Progenitor cell of endocrine pancreas (in vitro differentiated cells): Measurements from ENCODE around the gene DKK3. TPM values are rescaled to one million over a fixed set of nuclear protein-coding genes. Genes with fewer than 3 reads are reported as not detected.

Source experiments
- DNase-seq: peaks from one replicate; pipeline ENCODE4 v3.0.0; 2021; ENCODE audit warnings: low spot score; ENCODE audit not compliant: unreplicated experiment
- H3K27ac Mint-ChIP-seq: 2 replicates; pipeline ENCODE4 v1.8.0; 2021; ENCODE audit warnings: mild to moderate bottlenecking, moderate library complexity, mixed read lengths
- H3K27me3 Mint-ChIP-seq: 2 replicates; pipeline ENCODE4 v1.8.0; 2021; ENCODE audit warnings: mixed read lengths
- H3K36me3 Mint-ChIP-seq: 2 replicates; pipeline ENCODE4 v1.8.0; 2022; ENCODE audit warnings: mixed read lengths; ENCODE audit not compliant: insufficient read depth
- H3K4me1 Mint-ChIP-seq: 2 replicates; pipeline ENCODE4 v1.8.0; 2021; ENCODE audit warnings: low read depth, mixed read lengths
- H3K4me3 Mint-ChIP-seq: 2 replicates; pipeline ENCODE4 v1.8.0; 2021; ENCODE audit warnings: low read depth, mild to moderate bottlenecking, moderate library complexity, mixed read lengths
- H3K9me3 Mint-ChIP-seq: 2 replicates; pipeline ENCODE4 v1.8.0; 2021; ENCODE audit warnings: low read depth, mixed read lengths
- CTCF ChIP-seq: fragments of 200-600 bp; sonication (generic); IDR thresholded peaks from one replicate; pipeline ENCODE4 v1.5.0; 2021; ENCODE audit warnings: antibody characterized with exemption, mild to moderate bottlenecking; ENCODE audit not compliant: unreplicated experiment
- total RNA-seq: library from RNA; stranded (reverse); gene quantifications from 2 replicates; pipeline ENCODE4 v1.2.1, GENCODE V29; 2021

DKK3 gene
- total RNA-seq, 1 donor from 2014 or later: 75.2 TPM

DNA sequence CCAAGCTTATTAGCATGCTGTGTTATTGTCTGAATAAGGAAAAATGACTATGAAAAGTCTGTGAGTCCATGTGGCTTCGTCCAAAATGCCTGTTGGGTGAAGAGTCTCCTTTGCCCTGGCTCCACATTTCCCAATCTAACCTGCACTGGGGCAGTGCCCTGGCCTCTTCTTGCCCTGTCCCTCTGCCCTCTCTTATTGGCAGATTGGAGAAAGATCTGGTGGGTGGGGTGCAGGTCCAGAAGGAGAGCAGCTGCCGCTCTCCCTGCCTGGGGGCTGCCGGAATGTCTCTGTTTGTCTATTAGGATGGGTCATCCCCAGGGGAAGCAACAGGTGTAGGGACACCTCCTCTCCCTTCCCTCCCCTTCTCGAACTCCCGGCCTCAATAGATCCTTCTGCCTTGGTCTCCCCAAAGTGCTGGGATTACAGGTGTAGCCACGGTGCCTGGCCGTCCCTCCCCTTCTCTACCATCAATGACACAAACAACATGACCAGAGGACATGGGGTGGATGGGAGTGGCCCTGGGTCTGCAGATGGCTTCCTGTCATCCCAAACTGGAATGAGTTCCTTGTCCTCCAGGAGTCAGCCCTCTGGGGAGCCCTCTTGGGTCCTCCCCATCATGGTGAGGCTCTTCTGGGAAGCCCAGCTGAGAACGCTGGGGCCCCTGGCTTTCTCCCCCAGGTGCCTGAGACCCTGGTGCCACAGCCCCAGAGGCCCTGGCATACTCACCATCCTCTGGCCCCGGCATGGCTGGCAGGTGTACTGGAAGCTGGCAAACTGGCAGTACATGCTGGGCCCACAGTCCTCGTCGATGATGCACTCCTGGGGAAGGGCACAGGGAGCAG lies 40.5 kb downstream of the DKK3 start:
- no peak for TF ChIP-seq CTCF
- H3K9me3 Mint-ChIP-seq: no peaks in the 10 kb centered on the region
- H3K4me1 Mint-ChIP-seq: peaks cover 2% of the 10 kb centered on the region
- H3K27ac Mint-ChIP-seq: no peak overlapping the region
- DNase-seq: no peak
- no peak overlapping the region for H3K4me3 Mint-ChIP-seq
- H3K27me3 Mint-ChIP-seq: no peaks in the 10 kb centered on the region
- H3K36me3 Mint-ChIP-seq: peaks cover 7% of the 10 kb centered on the region

DNA sequence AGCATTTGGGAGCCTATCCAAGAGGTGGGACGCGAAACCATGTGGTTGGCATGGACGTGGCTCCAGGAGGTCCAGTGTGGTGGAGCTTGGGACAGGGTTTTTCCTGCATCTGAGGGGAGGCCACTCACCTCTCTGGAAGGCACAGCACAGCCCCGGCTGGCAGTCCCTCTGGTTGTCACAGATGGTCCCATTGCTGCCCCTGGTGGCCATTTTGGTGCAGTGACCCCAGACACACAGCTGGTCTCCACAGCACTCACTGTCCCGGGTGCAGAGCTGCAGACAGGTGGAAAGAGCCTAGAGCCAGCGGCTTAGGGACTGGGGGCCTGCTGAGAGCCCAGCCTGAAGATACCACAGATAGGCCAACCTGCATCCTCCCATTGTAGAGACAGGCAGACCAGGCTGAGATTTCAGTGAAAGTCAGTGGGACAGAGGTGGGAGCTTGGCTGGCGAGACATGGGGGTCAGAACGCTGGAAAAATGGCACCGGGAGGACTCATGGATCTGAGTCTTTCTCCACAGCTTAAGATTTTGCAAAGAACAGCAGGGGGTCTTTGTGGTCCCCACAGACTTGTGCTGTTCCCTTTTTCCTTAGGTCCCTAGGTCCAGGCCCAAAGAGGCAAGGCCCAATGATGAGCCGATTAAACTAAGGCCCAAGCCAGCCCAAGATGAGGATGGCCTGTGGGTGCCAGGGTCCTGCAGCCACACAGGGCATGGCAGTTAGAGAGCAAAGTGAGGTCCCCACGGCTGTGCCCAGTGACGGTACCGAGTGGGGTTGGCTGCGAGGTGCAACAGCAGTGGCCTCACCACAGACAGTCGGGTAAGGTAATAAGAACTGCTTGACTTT lies 41.4 kb downstream of the DKK3 start:
- peak; percentile 59 for DNase-seq
- Mint-ChIP-seq H3K9me3 (no peaks in the 10 kb centered on the region), H3K4me1 (peaks cover 2% of the 10 kb centered on the region), H3K36me3 (peaks cover 12% of the 10 kb centered on the region), H3K27ac (no peak overlapping the region), H3K27me3 (no peaks in the 10 kb centered on the region), H3K4me3 (no peak overlapping the region)
- TF ChIP-seq CTCF: peak; percentile 79

DNA sequence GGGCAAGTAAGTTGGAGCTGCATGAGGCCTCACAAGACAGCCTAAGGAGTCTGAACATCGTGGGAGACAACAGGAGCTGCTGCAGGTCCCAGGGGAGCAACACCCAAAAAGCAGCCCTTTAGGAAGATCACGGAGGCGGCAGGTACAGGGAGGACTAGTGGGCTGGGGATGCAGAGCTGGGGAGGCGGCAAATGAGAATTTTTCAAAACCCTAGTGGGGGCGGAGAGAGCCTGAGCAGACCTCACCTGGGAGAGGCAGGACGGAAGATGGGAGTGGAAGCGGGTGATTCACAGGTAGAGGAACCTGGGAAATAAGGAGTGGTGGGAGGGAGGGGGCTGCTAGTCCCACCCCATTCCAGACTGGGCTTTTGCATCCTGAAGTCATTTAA lies 42.1 kb downstream of the DKK3 start:
- Mint-ChIP-seq H3K4me1 (no peaks in the 10 kb centered on the region), H3K27me3 (no peaks in the 10 kb centered on the region), H3K4me3 (no peak overlapping the region), H3K36me3 (peaks cover 14% of the 10 kb centered on the region), H3K9me3 (no peaks in the 10 kb centered on the region), H3K27ac (no peak overlapping the region)
- no peak for DNase-seq
- TF ChIP-seq CTCF: no peak

DNA sequence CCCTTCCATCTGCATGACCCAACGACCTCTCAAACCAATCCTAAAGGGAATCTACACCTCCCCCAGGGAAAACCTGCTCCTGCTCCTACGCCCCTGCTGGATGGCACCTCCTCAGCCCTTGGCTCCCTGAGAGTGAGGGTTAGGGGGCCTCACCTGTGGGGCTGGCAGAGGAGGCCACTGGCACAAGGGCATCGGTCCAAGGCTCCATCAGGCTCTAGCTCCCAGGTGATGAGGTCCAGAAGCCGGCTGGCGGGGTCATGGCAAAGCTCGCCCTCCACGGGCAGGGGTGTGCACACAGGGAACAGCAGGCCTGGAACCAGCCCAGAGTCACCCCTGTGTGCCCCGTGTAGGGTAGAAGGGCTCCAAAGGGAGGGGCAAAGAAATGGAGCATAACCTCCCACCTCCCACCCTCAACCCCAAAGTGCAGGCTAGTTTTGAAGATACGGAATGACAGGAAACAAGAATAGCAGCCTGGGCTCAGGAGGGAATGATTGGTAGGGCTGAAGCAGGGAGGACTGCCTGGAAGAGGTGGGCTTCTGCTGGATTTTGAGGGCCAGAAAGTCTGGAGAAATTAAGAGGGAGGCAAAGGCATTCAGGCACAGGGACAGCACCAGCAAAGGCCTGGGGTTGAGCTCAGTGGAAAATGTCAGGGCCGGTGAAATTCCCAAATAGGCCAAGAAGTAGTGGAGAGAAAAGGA lies 42.6 kb downstream of the DKK3 start:
- no peaks in the 10 kb centered on the region for H3K27me3 Mint-ChIP-seq

More for the DNA sequence above, 42.6 kb downstream of the DKK3 start:
- no peak overlapping the region for H3K27ac Mint-ChIP-seq
- TF ChIP-seq CTCF: no peak
- H3K36me3 Mint-ChIP-seq: peaks cover 14% of the 10 kb centered on the region
- DNase-seq: no peak
- H3K9me3 Mint-ChIP-seq: no peaks in the 10 kb centered on the region
- H3K4me3 Mint-ChIP-seq: no peak overlapping the region
- H3K4me1 Mint-ChIP-seq: peaks cover under 1% of the 10 kb centered on the region
